ENCODE results near the gene OR2L5.

- TF ChIP-seq IKZF4 (CRISPR knock-in tag; IDR thresholded peaks at IDR 0.05; ENCODE audit: borderline replicate concordance, low read depth, not compliant biosample characterization) (no peak), TFAP4 (IDR thresholded peaks at IDR 0.05; ENCODE audit: borderline replicate concordance, low read depth) (no peak), BATF2 (CRISPR knock-in tag; IDR thresholded peaks at IDR 0.05) (no peak), CTCF (CRISPR knock-in tag; IDR thresholded peaks at IDR 0.05) (no peak), ARNT (IDR thresholded peaks at IDR 0.05) (no peak), RAD21 (CRISPR knock-in tag; IDR thresholded peaks at IDR 0.05) (no peak), IRF9 (CRISPR knock-in tag; IDR thresholded peaks at IDR 0.05; ENCODE audit: borderline replicate concordance) (no peak), ZNF775 (CRISPR knock-in tag; IDR thresholded peaks at IDR 0.05; ENCODE audit: borderline replicate concordance) (no peak), ZNF350 (CRISPR knock-in tag; IDR thresholded peaks at IDR 0.05; ENCODE audit: borderline replicate concordance, low read depth) (no peak), POLR2AphosphoS2 (IDR thresholded peaks at IDR 0.05; ENCODE audit: low read depth, low read length) (no peak), HMGA1 (CRISPR knock-in tag; conservative IDR thresholded peaks at IDR 0.05) (no peak)
Measured at GRCh38 chr1:248054671-248055070, 41.2 kb downstream of the OR2L5 start.
